Measurements from ENCODE around the gene RILPL1. TPM values are rescaled to one million over a fixed set of nuclear protein-coding genes. Genes with fewer than 3 reads are reported as not detected.

The RILPL1 gene
- total RNA-seq, 1 donor = 14.2 TPM

DNA sequence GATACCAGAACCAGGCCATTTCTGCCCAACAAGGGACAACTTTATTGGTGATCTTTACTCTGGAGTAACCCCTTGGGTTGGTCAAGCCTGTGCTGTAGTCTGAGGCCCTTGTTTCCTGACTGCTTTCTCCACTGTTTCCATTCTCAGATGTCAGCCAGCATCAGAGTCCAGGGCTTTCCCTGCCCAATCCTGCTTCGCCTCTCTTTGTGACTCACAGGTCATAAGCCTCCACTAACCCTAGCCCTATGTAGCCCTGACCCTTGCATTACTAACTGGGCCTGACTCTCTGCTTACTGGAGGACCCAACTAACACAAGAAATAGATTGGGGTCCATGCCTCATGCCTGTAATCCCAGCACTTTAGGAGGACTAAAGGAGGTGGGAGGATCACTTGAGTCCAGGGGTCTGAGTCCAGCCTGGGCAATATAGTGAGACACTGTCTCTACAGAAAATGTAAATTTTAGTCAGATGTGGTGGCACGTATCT, 84.2 kb downstream of the RILPL1 start:
- TF ChIP-seq CTCF (IDR thresholded peaks at IDR 0.05; ENCODE audit: insufficient read depth, low read length) = no peak
- DNase-seq (ENCODE audit: low read depth) = no peak
- H3K4me3 ChIP-seq (ENCODE audit: low read depth, low read length) = no peak overlapping the region

DNA sequence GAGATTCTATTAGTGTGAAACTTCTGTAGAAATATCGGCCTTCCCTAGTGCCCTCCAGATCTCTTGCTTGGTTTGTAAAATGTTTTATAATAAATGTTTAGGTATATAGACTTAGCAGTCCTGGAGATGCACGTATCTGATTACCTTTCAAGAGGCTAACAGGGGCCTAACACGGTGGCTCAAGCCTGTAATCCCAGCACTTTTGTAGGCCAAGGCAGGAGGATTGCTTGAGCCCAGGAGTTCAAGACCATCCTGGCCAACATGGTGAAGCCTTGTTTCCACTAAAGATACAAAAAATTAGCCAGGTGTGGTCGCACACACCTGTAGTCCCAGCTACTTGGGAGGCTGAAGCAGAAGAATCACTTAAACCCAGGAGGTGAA, 87.2 kb downstream of the RILPL1 start:
- TF ChIP-seq CTCF (IDR thresholded peaks at IDR 0.05; ENCODE audit: insufficient read depth, low read length) = no peak
- H3K4me3 ChIP-seq (ENCODE audit: low read depth, low read length) = no peak overlapping the region
- no peak for DNase-seq (ENCODE audit: low read depth)

- TF ChIP-seq CTCF (IDR thresholded peaks at IDR 0.05; ENCODE audit: insufficient read depth, low read length) = no peak
- H3K4me3 ChIP-seq (ENCODE audit: low read depth, low read length) = no peak overlapping the region
- DNase-seq (ENCODE audit: low read depth) = peak; percentile 90
These were observed 87.9 kb downstream of the RILPL1 start for GRCh38 chr12:123445388-123446332.

DNA sequence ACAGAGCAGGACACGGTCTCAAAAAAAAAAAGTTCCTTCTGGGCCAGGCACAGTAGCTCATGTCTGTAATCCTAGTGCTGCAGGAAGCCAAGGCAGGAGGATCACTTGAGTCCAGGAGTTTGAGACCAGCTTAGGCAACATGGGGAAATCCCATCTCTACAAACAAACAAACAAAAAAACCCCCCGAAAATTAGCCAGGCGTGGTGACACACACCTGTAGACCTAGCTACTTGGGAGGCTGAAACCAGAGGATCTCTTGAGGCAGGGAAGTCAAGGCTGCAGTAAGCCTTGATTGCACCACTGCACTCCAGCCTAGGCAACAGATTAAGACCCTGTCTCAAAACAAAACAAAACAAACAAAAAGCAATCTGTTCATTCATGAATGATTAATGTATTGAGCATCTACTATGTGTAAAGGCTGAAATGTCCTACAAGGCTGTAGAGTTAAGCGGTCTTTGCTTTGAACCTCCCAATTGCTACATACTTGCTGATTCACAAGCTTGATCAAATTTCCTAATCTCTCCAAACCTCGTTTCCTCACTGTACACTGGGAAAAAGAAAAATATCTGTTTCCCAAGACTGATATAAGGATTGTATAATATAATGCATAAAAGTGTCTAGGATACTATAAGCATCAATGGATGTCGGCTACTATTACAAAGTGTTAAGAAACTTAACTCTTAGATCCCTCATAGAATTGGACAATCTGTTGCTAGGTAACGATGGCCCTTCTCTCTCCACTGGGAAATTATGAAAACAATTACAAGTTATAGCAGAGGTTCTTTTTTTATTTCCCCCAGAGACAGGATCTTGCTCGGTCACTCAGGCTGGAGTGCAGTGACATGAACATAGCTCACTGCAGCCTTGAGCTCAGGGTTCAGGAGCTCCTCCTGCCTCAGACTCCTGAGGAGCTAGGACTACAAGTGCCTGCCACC, 89.2 kb downstream of the RILPL1 start:
- peak; percentile 88 for DNase-seq (ENCODE audit: low read depth)
- no peak overlapping the region for H3K4me3 ChIP-seq (ENCODE audit: low read depth, low read length)
- no peak for TF ChIP-seq CTCF (IDR thresholded peaks at IDR 0.05; ENCODE audit: insufficient read depth, low read length)

- no peak overlapping the region for H3K4me3 ChIP-seq (ENCODE audit: low read depth, low read length)
- no peak for DNase-seq (ENCODE audit: low read depth)
- no peak for TF ChIP-seq CTCF (IDR thresholded peaks at IDR 0.05; ENCODE audit: insufficient read depth, low read length)
These were observed 90.7 kb downstream of the RILPL1 start for GRCh38 chr12:123442774-123443173.

- DNase-seq (ENCODE audit: low read depth) = no peak
- TF ChIP-seq CTCF (IDR thresholded peaks at IDR 0.05; ENCODE audit: insufficient read depth, low read length) = no peak
- H3K4me3 ChIP-seq (ENCODE audit: low read depth, low read length) = no peak overlapping the region
These were observed 91.9 kb downstream of the RILPL1 start for GRCh38 chr12:123441523-123442164.

Measured in fibroblast of the aortic adventitia (primary cell).